ENCODE data around the gene ARHGAP18. TPM values are rescaled to one million over a fixed set of nuclear protein-coding genes. Genes with fewer than 3 reads are reported as not detected.

ARHGAP18 gene
- total and polyA plus RNA-seq, 2 of the 13 experiments (the other 11 are each of a cell fraction or from before 2014, with no cell fraction given): 58.2 to 115 TPM

DNA sequence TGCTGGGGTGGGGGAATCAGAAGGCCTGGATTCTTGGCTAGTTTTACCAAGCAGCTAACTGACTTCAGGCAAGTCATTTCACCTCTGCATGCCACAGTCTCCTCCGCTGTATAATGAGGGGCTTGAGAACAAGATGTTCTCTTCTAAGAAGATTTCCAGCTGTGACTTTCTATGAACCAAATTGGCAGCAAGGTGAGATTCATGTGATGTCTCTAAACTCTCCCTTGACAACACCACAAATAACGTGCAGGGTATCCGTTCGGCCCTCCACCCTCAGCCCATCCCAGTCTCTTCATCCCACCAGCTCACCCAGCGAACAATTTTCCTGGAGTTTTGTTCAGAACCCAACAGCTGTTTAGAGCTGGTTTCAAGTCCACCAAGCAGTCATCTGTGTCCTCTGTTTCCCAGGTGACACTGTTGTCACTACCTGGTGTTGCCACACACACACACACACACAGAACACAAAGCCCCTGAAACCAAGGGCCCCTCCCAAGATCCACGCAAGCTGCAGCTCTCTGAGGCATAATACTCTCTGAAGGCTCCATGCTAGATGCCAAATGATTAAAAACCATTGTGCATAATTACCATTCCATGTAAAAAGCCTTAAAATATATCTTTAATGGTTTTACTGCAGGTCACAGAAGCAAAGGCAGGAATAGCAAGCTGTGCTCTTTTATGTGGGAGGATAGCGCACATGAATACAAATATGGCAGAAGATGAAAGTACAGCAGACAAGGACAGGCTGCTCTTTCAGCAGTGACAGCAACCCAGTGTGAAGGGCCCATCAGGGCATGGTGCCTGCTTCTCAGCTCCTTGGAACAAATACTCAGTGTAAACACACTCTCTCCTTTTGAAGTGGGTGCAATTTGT, 48.2 kb downstream of the ARHGAP18 start (continued):
- TF ChIP-seq, protein P1, sequence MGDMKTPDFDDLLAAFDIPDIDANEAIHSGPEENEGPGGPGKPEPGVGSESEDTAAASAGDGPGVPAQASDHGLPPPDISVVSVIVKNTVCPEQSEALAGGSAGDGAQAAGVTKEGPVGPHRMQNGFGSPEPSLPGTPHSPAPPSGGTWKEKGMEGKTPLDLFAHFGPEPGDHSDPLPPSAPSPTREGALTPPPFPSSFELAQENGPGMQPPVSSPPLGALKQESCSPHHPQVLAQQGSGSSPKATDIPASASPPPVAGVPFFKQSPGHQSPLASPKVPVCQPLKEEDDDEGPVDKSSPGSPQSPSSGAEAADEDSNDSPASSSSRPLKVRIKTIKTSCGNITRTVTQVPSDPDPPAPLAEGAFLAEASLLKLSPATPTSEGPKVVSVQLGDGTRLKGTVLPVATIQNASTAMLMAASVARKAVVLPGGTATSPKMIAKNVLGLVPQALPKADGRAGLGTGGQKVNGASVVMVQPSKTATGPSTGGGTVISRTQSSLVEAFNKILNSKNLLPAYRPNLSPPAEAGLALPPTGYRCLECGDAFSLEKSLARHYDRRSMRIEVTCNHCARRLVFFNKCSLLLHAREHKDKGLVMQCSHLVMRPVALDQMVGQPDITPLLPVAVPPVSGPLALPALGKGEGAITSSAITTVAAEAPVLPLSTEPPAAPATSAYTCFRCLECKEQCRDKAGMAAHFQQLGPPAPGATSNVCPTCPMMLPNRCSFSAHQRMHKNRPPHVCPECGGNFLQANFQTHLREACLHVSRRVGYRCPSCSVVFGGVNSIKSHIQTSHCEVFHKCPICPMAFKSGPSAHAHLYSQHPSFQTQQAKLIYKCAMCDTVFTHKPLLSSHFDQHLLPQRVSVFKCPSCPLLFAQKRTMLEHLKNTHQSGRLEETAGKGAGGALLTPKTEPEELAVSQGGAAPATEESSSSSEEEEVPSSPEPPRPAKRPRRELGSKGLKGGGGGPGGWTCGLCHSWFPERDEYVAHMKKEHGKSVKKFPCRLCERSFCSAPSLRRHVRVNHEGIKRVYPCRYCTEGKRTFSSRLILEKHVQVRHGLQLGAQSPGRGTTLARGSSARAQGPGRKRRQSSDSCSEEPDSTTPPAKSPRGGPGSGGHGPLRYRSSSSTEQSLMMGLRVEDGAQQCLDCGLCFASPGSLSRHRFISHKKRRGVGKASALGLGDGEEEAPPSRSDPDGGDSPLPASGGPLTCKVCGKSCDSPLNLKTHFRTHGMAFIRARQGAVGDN (CRISPR knock-in tag; IDR thresholded peaks at IDR 0.05): no peak
- TF ChIP-seq SUZ12 (IDR thresholded peaks at IDR 0.05; ENCODE audit: low read depth, low read length) (no peak), ASH2L (IDR thresholded peaks at IDR 0.05; ENCODE audit: insufficient read length, low read depth, low read length) (no peak), NFATC3 (CRISPR knock-in tag; IDR thresholded peaks at IDR 0.05) (no peak), SAP130 (CRISPR knock-in tag; IDR thresholded peaks at IDR 0.05; ENCODE audit: low read depth) (no peak), KDM1A (CRISPR knock-in tag; IDR thresholded peaks at IDR 0.05) (no peak), BCL6 (CRISPR knock-in tag; IDR thresholded peaks at IDR 0.05) (0 out of 2 replicates have a peak, but pooled peaks have one; percentile 18), JUND (CRISPR knock-in tag; IDR thresholded peaks at IDR 0.05) (peak; percentile 45; the same call in 1 of the 2 replicates), MXD4 (CRISPR knock-in tag; IDR thresholded peaks at IDR 0.05) (no peak), ZNF567 (CRISPR knock-in tag; IDR thresholded peaks at IDR 0.05; ENCODE audit: borderline replicate concordance) (no peak), ZNF543 (CRISPR knock-in tag; IDR thresholded peaks at IDR 0.05) (0 out of 2 replicates have a peak, but pooled peaks have one; percentile 12), RCOR2 (CRISPR knock-in tag; IDR thresholded peaks at IDR 0.05) (peak; percentile 52), RFX5 (IDR thresholded peaks at IDR 0.05; ENCODE audit: low read depth, low read length) (no peak)
- TF ChIP-seq, protein P2, sequence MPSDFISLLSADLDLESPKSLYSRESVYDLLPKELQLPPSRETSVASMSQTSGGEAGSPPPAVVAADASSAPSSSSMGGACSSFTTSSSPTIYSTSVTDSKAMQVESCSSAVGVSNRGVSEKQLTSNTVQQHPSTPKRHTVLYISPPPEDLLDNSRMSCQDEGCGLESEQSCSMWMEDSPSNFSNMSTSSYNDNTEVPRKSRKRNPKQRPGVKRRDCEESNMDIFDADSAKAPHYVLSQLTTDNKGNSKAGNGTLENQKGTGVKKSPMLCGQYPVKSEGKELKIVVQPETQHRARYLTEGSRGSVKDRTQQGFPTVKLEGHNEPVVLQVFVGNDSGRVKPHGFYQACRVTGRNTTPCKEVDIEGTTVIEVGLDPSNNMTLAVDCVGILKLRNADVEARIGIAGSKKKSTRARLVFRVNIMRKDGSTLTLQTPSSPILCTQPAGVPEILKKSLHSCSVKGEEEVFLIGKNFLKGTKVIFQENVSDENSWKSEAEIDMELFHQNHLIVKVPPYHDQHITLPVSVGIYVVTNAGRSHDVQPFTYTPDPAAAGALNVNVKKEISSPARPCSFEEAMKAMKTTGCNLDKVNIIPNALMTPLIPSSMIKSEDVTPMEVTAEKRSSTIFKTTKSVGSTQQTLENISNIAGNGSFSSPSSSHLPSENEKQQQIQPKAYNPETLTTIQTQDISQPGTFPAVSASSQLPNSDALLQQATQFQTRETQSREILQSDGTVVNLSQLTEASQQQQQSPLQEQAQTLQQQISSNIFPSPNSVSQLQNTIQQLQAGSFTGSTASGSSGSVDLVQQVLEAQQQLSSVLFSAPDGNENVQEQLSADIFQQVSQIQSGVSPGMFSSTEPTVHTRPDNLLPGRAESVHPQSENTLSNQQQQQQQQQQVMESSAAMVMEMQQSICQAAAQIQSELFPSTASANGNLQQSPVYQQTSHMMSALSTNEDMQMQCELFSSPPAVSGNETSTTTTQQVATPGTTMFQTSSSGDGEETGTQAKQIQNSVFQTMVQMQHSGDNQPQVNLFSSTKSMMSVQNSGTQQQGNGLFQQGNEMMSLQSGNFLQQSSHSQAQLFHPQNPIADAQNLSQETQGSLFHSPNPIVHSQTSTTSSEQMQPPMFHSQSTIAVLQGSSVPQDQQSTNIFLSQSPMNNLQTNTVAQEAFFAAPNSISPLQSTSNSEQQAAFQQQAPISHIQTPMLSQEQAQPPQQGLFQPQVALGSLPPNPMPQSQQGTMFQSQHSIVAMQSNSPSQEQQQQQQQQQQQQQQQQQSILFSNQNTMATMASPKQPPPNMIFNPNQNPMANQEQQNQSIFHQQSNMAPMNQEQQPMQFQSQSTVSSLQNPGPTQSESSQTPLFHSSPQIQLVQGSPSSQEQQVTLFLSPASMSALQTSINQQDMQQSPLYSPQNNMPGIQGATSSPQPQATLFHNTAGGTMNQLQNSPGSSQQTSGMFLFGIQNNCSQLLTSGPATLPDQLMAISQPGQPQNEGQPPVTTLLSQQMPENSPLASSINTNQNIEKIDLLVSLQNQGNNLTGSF (CRISPR knock-in tag; IDR thresholded peaks at IDR 0.05): no peak
- TF ChIP-seq, protein P3, sequence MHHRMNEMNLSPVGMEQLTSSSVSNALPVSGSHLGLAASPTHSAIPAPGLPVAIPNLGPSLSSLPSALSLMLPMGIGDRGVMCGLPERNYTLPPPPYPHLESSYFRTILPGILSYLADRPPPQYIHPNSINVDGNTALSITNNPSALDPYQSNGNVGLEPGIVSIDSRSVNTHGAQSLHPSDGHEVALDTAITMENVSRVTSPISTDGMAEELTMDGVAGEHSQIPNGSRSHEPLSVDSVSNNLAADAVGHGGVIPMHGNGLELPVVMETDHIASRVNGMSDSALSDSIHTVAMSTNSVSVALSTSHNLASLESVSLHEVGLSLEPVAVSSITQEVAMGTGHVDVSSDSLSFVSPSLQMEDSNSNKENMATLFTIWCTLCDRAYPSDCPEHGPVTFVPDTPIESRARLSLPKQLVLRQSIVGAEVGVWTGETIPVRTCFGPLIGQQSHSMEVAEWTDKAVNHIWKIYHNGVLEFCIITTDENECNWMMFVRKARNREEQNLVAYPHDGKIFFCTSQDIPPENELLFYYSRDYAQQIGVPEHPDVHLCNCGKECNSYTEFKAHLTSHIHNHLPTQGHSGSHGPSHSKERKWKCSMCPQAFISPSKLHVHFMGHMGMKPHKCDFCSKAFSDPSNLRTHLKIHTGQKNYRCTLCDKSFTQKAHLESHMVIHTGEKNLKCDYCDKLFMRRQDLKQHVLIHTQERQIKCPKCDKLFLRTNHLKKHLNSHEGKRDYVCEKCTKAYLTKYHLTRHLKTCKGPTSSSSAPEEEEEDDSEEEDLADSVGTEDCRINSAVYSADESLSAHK (CRISPR knock-in tag; IDR thresholded peaks at IDR 0.05; ENCODE audit: borderline replicate concordance): no peak
- TF ChIP-seq, protein P4, sequence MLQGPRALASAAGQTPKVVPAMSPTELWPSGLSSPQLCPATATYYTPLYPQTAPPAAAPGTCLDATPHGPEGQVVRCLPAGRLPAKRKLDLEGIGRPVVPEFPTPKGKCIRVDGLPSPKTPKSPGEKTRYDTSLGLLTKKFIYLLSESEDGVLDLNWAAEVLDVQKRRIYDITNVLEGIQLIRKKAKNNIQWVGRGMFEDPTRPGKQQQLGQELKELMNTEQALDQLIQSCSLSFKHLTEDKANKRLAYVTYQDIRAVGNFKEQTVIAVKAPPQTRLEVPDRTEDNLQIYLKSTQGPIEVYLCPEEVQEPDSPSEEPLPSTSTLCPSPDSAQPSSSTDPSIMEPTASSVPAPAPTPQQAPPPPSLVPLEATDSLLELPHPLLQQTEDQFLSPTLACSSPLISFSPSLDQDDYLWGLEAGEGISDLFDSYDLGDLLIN (CRISPR knock-in tag; IDR thresholded peaks at IDR 0.05; ENCODE audit: borderline replicate concordance): no peak; the same call in 1 of the 2 replicates
